Panc1 (cell line): ENCODE measurements around the gene HABP2. TPM values are rescaled to one million over a fixed set of nuclear protein-coding genes. Genes with fewer than 3 reads are reported as not detected.

Experiments used
- ATAC-seq: fragments of 200-7000 bp; cut with Tn5 transposase; 2 replicates; pipeline ENCODE4 v1.9.1; 2020; ENCODE audit warnings: mild to moderate bottlenecking, moderate library complexity
- BruUV-seq: library from RNA; stranded (reverse); fragments of 400-500 nt; replicated peaks from 2 replicates; lab custom pipeline; 2021; lab: Mats Ljungman, UMichigan
- CTCF ChIA-PET: fragments of 300-600 bp; sonication (Branson Sonifier 250); formaldehyde crosslinking; loops from one replicate; lab custom pipeline; 2022; ENCODE audit warnings: antibody characterized with exemption; lab: Charles Lee
- POLR2A ChIA-PET: fragments of 300-600 bp; sonication (Branson Sonifier 250); formaldehyde crosslinking; loops from one replicate; lab custom pipeline; 2022; ENCODE audit warnings: antibody characterized with exemption; lab: Charles Lee
- DNase-seq: peaks from one replicate; pipeline ENCODE4 v3.0.0-alpha.2; 2010; ENCODE audit warnings: low read depth, low spot score
- H3K27ac ChIP-seq: 2 replicates; pipeline ENCODE4 v1.5.1; 2011; ENCODE audit warnings: mild to moderate bottlenecking, low read length, inconsistent platforms
- H3K27me3 ChIP-seq: fragments of 200-500 bp; sonication (Bioruptor generic); 2 replicates; pipeline ENCODE4 v1.6.0; 2014; ENCODE audit warnings: low read length, inconsistent platforms; ENCODE audit not compliant: control insufficient read depth, insufficient read depth
- H3K36me3 ChIP-seq: fragments of 200-500 bp; sonication (Bioruptor generic); 2 replicates; pipeline ENCODE4 v1.5.1; 2014; ENCODE audit warnings: inconsistent platforms, mild to moderate bottlenecking, low read length, moderate library complexity; ENCODE audit not compliant: control insufficient read depth, insufficient read depth
- H3K4me1 ChIP-seq: 2 replicates; pipeline ENCODE4 v1.5.1; 2011; ENCODE audit warnings: inconsistent platforms, mild to moderate bottlenecking, low read length, moderate library complexity; ENCODE audit not compliant: control insufficient read depth, insufficient read depth
- H3K4me3 ChIP-seq, 2 experiments: 2 replicates each; pipeline ENCODE4 v1.5.1; 2011 to 2012; ENCODE audit warnings: low read depth in 2 of 2, low read length in 2 of 2, mild to moderate bottlenecking in 2 of 2, inconsistent platforms in 1 of 2, moderate library complexity in 1 of 2
- H3K9me3 ChIP-seq: fragments of 200-500 bp; sonication (Bioruptor generic); 2 replicates; pipeline ENCODE4 v1.5.1; 2014; ENCODE audit warnings: low read depth, mild to moderate bottlenecking, inconsistent platforms, low read length, moderate library complexity; ENCODE audit not compliant: control insufficient read depth, insufficient read depth
- CTCF ChIP-seq: fragments of 450-650 bp; IDR thresholded peaks from 2 replicates; pipeline ENCODE4 v1.5.1; 2017; ENCODE audit warnings: mild to moderate bottlenecking
- POLR2AphosphoS5 ChIP-seq: IDR thresholded peaks from 2 replicates; pipeline ENCODE4 v1.6.1; 2012; ENCODE audit warnings: mild to moderate bottlenecking, low read depth, low read length, moderate library complexity
- REST ChIP-seq, 2 experiments: IDR thresholded peaks; 2 replicates each; pipeline ENCODE4 v1.6.1; 2011 to 2012; ENCODE audit warnings: low read depth in 2 of 2, control low read depth in 1 of 2, low read length in 1 of 2, mild to moderate bottlenecking in 1 of 2, moderate library complexity in 1 of 2; ENCODE audit not compliant: insufficient read depth in 1 of 2
- SIN3A ChIP-seq: IDR thresholded peaks from 2 replicates; pipeline ENCODE4 v1.6.1; 2012; ENCODE audit warnings: low read depth, mild to moderate bottlenecking, low read length, moderate library complexity, borderline replicate concordance; ENCODE audit not compliant: insufficient read depth
- TCF7L2 ChIP-seq: IDR thresholded peaks from 2 replicates; pipeline ENCODE4 v1.6.1; 2011; ENCODE audit warnings: mild to moderate bottlenecking, low read depth, low read length, inconsistent platforms
- in situ Hi-C: cut with HindIII; loops from 2 replicates; pipeline ENCODE4 v1.10.0; 2016; ENCODE audit warnings: low sequenced_read_pairs, low pct_unique_long_range_greater_than_20kb
- intact Hi-C: fragments of 100-400 bp; cut with micrococcal nuclease; formaldehyde crosslinking; loops from one replicate; pipeline ENCODE4 v1.10.0; 2022; ENCODE audit not compliant: unreplicated experiment
- total RNA-seq: library from RNA; stranded (reverse); gene quantifications from one replicate; pipeline ENCODE4 v1.2.1, GENCODE V29; 2021; ENCODE audit not compliant: unreplicated experiment

HABP2 gene
- total RNA-seq, 1 experiment from 2014 or later: 0.13 TPM

- Histone ChIP-seq H3K4me3 (no peak overlapping the region), H3K9me3 (no peaks in the 10 kb centered on the region), H3K4me1 (no peaks in the 10 kb centered on the region), H3K36me3 (no peaks in the 10 kb centered on the region), H3K27me3 (peaks cover 22% of the 10 kb centered on the region), H3K27ac (no peak overlapping the region)
- no TSS peak for BruUV-seq
- ATAC-seq (no peak), DNase-seq (no peak)
- no peak for TF ChIP-seq TCF7L2
- TF ChIP-seq CTCF: no peak
- no peak for TF ChIP-seq POLR2AphosphoS5
- TF ChIP-seq SIN3A: no peak
- no peak for TF ChIP-seq REST (IDR thresholded peaks at IDR 0.05; ENCODE audit: insufficient read depth in 1 of 2, low read depth in 2 of 2, low read length in 1 of 2)
- intact Hi-C loops: no loop called here
- ChIA-PET POLR2A (no interaction called here), CTCF (no interaction called here)
- in situ Hi-C loops: no loop called here
Observed at GRCh38 chr10:113600569-113600968, 47.7 kb downstream of the HABP2 start.

GRCh38 chr10:113603057-113603777 is 50.4 kb downstream of the HABP2 start:
- BruUV-seq: no TSS peak
- DNase-seq: no peak
- H3K27ac ChIP-seq: no peak overlapping the region
- H3K4me3 ChIP-seq: no peak overlapping the region
- in situ Hi-C loops (no loop called here), intact Hi-C loops (no loop called here)
- ChIA-PET CTCF (no interaction called here), POLR2A (no interaction called here)
- TF ChIP-seq SIN3A: no peak
- TF ChIP-seq REST (IDR thresholded peaks at IDR 0.05; ENCODE audit: insufficient read depth in 1 of 2, low read depth in 2 of 2, low read length in 1 of 2): no peak
- no peak for TF ChIP-seq TCF7L2
- no peak for TF ChIP-seq CTCF
- TF ChIP-seq POLR2AphosphoS5: no peak
- ATAC-seq: no peak
- no peaks in the 10 kb centered on the region for H3K4me1 ChIP-seq
- H3K27me3 ChIP-seq: peaks cover 8% of the 10 kb centered on the region
- no peaks in the 10 kb centered on the region for H3K36me3 ChIP-seq
- H3K9me3 ChIP-seq: no peaks in the 10 kb centered on the region
